H1 (cell line): ENCODE measurements around the gene TMCO1. TPM values are rescaled to one million over a fixed set of nuclear protein-coding genes. Genes with fewer than 3 reads are reported as not detected.

Experiments used
- CTCF ChIA-PET: fragments of 300-600 bp; sonication (Branson Sonifier 250); formaldehyde crosslinking; loops from one replicate; lab custom pipeline; 2021; ENCODE audit not compliant: partially characterized antibody; lab: Charles Lee
- POLR2A ChIA-PET: fragments of 300-600 bp; sonication (Branson Sonifier 250); formaldehyde crosslinking; loops from one replicate; lab custom pipeline; 2021; ENCODE audit warnings: inconsistent platforms; ENCODE audit not compliant: partially characterized antibody; lab: Charles Lee
- DNase-seq, 2 experiments: peaks; one replicate each; pipeline versions ENCODE4 v3.0.0 to v3.0.0-alpha.2; 2010 to 2022; ENCODE audit warnings: low spot score in 2 of 2, low read depth in 1 of 2, mixed read lengths in 1 of 2
- FAIRE-seq: peaks from 2 replicates; lab custom pipeline; 2011; peaks lifted over from hg19 to GRCh38; lab: Jason Lieb, UNC
- H2AFZ ChIP-seq: 2 replicates; pipeline ENCODE4 v1.8.1; 2012; ENCODE audit warnings: low read length, inconsistent platforms
- H2AK5ac ChIP-seq: 2 replicates; pipeline ENCODE4 v1.6.1; 2013; ENCODE audit warnings: low read depth, low read length
- H2BK120ac ChIP-seq: replicated peaks from 2 replicates; pipeline ENCODE3; 2013; ENCODE audit warnings: low read depth, low read length, inconsistent platforms
- H2BK12ac ChIP-seq: 2 replicates; pipeline ENCODE4 v1.6.1; 2013; ENCODE audit warnings: low read depth, low read length
- H2BK15ac ChIP-seq: 2 replicates; pipeline ENCODE4 v1.6.1; 2013; ENCODE audit warnings: low read length
- H2BK20ac ChIP-seq: 2 replicates; pipeline ENCODE4 v1.6.1; 2013; ENCODE audit warnings: low read length
- H2BK5ac ChIP-seq: 2 replicates; pipeline ENCODE4 v1.6.1; 2013; ENCODE audit warnings: low read depth, low read length
- H3K14ac ChIP-seq: 2 replicates; pipeline ENCODE4 v1.6.1; 2013; ENCODE audit warnings: inconsistent platforms; ENCODE audit not compliant: insufficient read length
- H3K18ac ChIP-seq: 2 replicates; pipeline ENCODE4 v1.6.1; 2013; ENCODE audit warnings: low read length; ENCODE audit errors: extremely low read depth
- H3K23ac ChIP-seq: 2 replicates; pipeline ENCODE4 v1.6.1; 2013; ENCODE audit warnings: inconsistent platforms; ENCODE audit not compliant: insufficient read length
- H3K23me2 ChIP-seq: 2 replicates; pipeline ENCODE4 v1.6.1; 2013; ENCODE audit warnings: low read depth, low read length
- H3K27ac ChIP-seq: 2 replicates; pipeline ENCODE4 v1.6.1; 2011; ENCODE audit warnings: low read depth, low read length, inconsistent platforms
- H3K27me3 ChIP-seq, 4 experiments: replicated peaks in 1 of 4; 1 replicate in 1 of 4; 2 replicates in 3 of 4; pipeline versions ENCODE4 v1.6.1 to v1.8.1; 2011 to 2013; ENCODE audit warnings: low read length in 3 of 4, mild to moderate bottlenecking in 3 of 4, inconsistent platforms in 2 of 4, mixed read lengths in 2 of 4, moderate library complexity in 1 of 4; ENCODE audit not compliant: control insufficient read depth in 3 of 4, insufficient read depth in 3 of 4; ENCODE audit errors: extremely low read depth in 1 of 4
- H3K36me3 ChIP-seq, 4 experiments: 2 replicates each; pipeline versions ENCODE4 v1.6.1 to v1.8.1; 2011 to 2013; ENCODE audit warnings: mild to moderate bottlenecking in 4 of 4, low read length in 3 of 4, moderate library complexity in 2 of 4, control low read depth in 1 of 4, inconsistent platforms in 1 of 4; ENCODE audit not compliant: insufficient read depth in 4 of 4, control insufficient read depth in 2 of 4
- H3K4ac ChIP-seq: replicated peaks from 2 replicates; pipeline ENCODE3; 2013; ENCODE audit warnings: low read length, low read depth, mixed read lengths, inconsistent platforms; ENCODE audit not compliant: insufficient read length
- H3K4me1 ChIP-seq, 4 experiments: replicated peaks in 1 of 4; 1 replicate in 1 of 4; 2 replicates in 3 of 4; pipeline versions ENCODE4 v1.6.1 to v1.8.1; 2011 to 2013; ENCODE audit warnings: low read length in 3 of 4, inconsistent platforms in 2 of 4, mixed read lengths in 1 of 4; ENCODE audit not compliant: insufficient read depth in 4 of 4, control insufficient read depth in 3 of 4
- H3K4me2 ChIP-seq, 2 experiments: 2 replicates each; pipeline versions ENCODE4 v1.6.1 to v1.8.1; 2011 to 2013; ENCODE audit warnings: low read depth in 2 of 2, low read length in 2 of 2, control low read depth in 1 of 2, inconsistent platforms in 1 of 2, mild to moderate bottlenecking in 1 of 2; ENCODE audit not compliant: insufficient read depth in 1 of 2
- H3K4me3 ChIP-seq, 4 experiments: fragments of 200-600, 300-600 bp in 1 of 4; sonication (generic), shearing (Covaris generic), sonication (Bioruptor Twin) in 1 of 4; 2 replicates each; pipeline versions ENCODE4 v1.5.1 to v1.8.1; 2011 to 2016; ENCODE audit warnings: low read length in 4 of 4, low read depth in 3 of 4, control low read depth in 2 of 4, inconsistent platforms in 2 of 4, mild to moderate bottlenecking in 2 of 4, mixed read lengths in 1 of 4, moderate library complexity in 1 of 4; ENCODE audit not compliant: insufficient read depth in 2 of 4; ENCODE audit errors: extremely low read depth in 1 of 4
- H3K56ac ChIP-seq: replicated peaks from 2 replicates; pipeline ENCODE3; 2013; ENCODE audit warnings: low read depth, mild to moderate bottlenecking, mixed read lengths, low read length, inconsistent platforms; ENCODE audit not compliant: insufficient read length
- H3K79me1 ChIP-seq: 2 replicates; pipeline ENCODE4 v1.6.1; 2013; ENCODE audit warnings: low read depth, low read length, control low read depth
- H3K79me2 ChIP-seq, 2 experiments: 2 replicates each; pipeline versions ENCODE4 v1.6.1 to v1.8.1; 2012 to 2013; ENCODE audit warnings: low read length in 2 of 2, mild to moderate bottlenecking in 2 of 2, inconsistent platforms in 1 of 2; ENCODE audit not compliant: insufficient read depth in 2 of 2, control insufficient read depth in 1 of 2
- H3K9ac ChIP-seq, 4 experiments: replicated peaks in 1 of 4; 1 replicate in 1 of 4; 2 replicates in 3 of 4; pipeline versions ENCODE4 v1.6.1 to v1.8.1; 2011 to 2013; ENCODE audit warnings: low read depth in 3 of 4, low read length in 3 of 4, control low read depth in 2 of 4, mild to moderate bottlenecking in 2 of 4, moderate library complexity in 2 of 4, inconsistent platforms in 1 of 4; ENCODE audit errors: extremely low read depth in 1 of 4
- H3K9me3 ChIP-seq, 2 experiments: 2 replicates each; pipeline versions ENCODE4 v1.6.1 to v1.8.1; 2012 to 2013; ENCODE audit warnings: mild to moderate bottlenecking in 2 of 2, moderate library complexity in 2 of 2, control low read depth in 1 of 2, inconsistent platforms in 1 of 2, low read depth in 1 of 2, low read length in 1 of 2, mixed read lengths in 1 of 2; ENCODE audit not compliant: insufficient read depth in 2 of 2
- H4K20me1 ChIP-seq, 2 experiments: replicated peaks in 1 of 2; 2 replicates each; pipeline versions ENCODE3 to v1.8.1; 2011 to 2013; ENCODE audit warnings: inconsistent platforms in 2 of 2, low read length in 2 of 2, mild to moderate bottlenecking in 1 of 2; ENCODE audit not compliant: insufficient read depth in 2 of 2, control insufficient read depth in 1 of 2
- H4K5ac ChIP-seq: 2 replicates; pipeline ENCODE4 v1.6.1; 2013; ENCODE audit warnings: low read length, low read depth, mixed read lengths, inconsistent platforms; ENCODE audit not compliant: insufficient read length
- H4K8ac ChIP-seq: 2 replicates; pipeline ENCODE4 v1.8.0; 2013; ENCODE audit warnings: mild to moderate bottlenecking, moderate library complexity, low read length, inconsistent platforms; ENCODE audit not compliant: insufficient read depth; ENCODE audit errors: extremely low read depth
- H4K91ac ChIP-seq: replicated peaks from 2 replicates; pipeline ENCODE3; 2013; ENCODE audit warnings: low read length, mixed read lengths, inconsistent platforms; ENCODE audit not compliant: insufficient read length
- CEBPB ChIP-seq: IDR thresholded peaks from 2 replicates; pipeline ENCODE4 v1.6.1; 2012; ENCODE audit warnings: low read depth, low read length
- KDM1A ChIP-seq: fragments of 200-600, 300-600 bp; sonication (generic); IDR thresholded peaks from 2 replicates; pipeline ENCODE4 v1.7.1; 2016; ENCODE audit warnings: mild to moderate bottlenecking, low read length, borderline replicate concordance
- NANOG ChIP-seq: IDR thresholded peaks from 2 replicates; pipeline ENCODE4 v1.6.1; 2011; ENCODE audit warnings: low read length, low read depth, mild to moderate bottlenecking, inconsistent platforms; ENCODE audit not compliant: insufficient read depth, poor library complexity, severe bottlenecking
- RXRA ChIP-seq: IDR thresholded peaks from 2 replicates; pipeline ENCODE4 v1.6.1; 2011; ENCODE audit warnings: low read depth, mild to moderate bottlenecking, low read length, moderate library complexity; ENCODE audit not compliant: insufficient read depth
- SIX5 ChIP-seq: IDR thresholded peaks from 2 replicates; pipeline ENCODE4 v1.6.1; 2011; ENCODE audit warnings: mild to moderate bottlenecking, low read depth, low read length
- SP1 ChIP-seq: IDR thresholded peaks from 2 replicates; pipeline ENCODE4 v1.6.1; 2011; ENCODE audit warnings: low read depth, low read length
- SP2 ChIP-seq: IDR thresholded peaks from 2 replicates; pipeline ENCODE4 v1.6.1; 2012; ENCODE audit warnings: mild to moderate bottlenecking, low read length, inconsistent platforms
- SUZ12 ChIP-seq: fragments of 200-600 bp; sonication (generic); IDR thresholded peaks from 2 replicates; pipeline ENCODE4 v1.6.1; 2012; ENCODE audit warnings: mild to moderate bottlenecking, inconsistent platforms, low read length, moderate library complexity, mixed read lengths
- WGBS, 2 experiments: shearing (Covaris generic) in 1 of 2; methylation state at CpG; one replicate each; pipeline versions ENCODE4 v1.1.6 to v1.1.7; 2013 to 2015; ENCODE audit warnings: low lambda C conversion rate in 2 of 2, mixed read lengths in 2 of 2, inconsistent platforms in 1 of 2, low coverage in 1 of 2, missing lambda C conversion rate in 1 of 2; ENCODE audit not compliant: insufficient replicate concordance in 2 of 2, insufficient coverage in 1 of 2, insufficient read length in 1 of 2; ENCODE audit errors: extremely low coverage in 1 of 2, missing lambda C conversion rate in 1 of 2; 5-methylcytosine and 5-hydroxymethylcytosine counted together
- polyA plus RNA-seq, 7 experiments: library from polyadenylated mRNA; depleted of rRNA in 3 of 7; stranded (reverse) in 5 of 7; unstranded in 2 of 7; fragments of >200 nt in 5 of 7; fragments of 200-250 nt in 2 of 7; gene quantifications; 1 replicate in 5 of 7; 2 replicates in 1 of 7; 4 replicates in 1 of 7; pipeline versions ENCODE4 v1.2.1 to v1.2.3, GENCODE V29; 2011 to 2013; ENCODE audit warnings: missing spikeins in 2 of 7, mixed read lengths in 2 of 7
- total RNA-seq: library from RNA; stranded (reverse); fragmentation: NEBNext Ultra II Directional; extraction: Animal tissue kit (Norgen Biotek cat#: 25700); gene quantifications from 2 replicates; pipeline ENCODE4 v1.2.1, GENCODE V29; 2021

Gene TMCO1
- total and polyA plus RNA-seq, 2 of the 8 experiments (the other 6 are each of a cell fraction or from before 2014, with no cell fraction given): 61.6 to 63.8 TPM

DNA sequence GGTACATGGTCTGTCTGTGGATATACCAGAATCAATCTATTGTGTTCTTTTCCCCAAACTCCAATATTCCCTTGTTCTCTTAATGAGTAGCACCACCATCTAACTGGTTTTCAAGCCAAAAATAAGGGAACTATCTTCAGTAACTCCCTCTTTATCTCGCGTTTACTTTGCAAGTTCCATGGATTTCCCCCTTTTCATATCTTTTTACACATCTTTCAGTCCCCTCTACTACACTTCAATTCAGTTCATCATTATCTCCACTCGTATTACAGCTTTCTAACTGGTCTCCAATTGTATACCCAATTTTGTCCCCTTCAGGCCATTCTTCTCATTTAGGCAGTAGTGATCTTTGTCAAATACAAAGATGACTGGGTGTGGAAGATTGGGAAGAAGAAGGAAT lies 4.1 kb upstream of the TMCO1 start:
- Histone ChIP-seq H3K4me1 (peaks cover 0 to 2% (median 0%) of the 10 kb centered on the region in 4 experiments; a peak in 1 of 7 replicates), H3K23ac (no peak overlapping the region), H2BK12ac (no peak overlapping the region), H3K4me2 (no peak overlapping the region), H3K9ac (no peak overlapping the region), H4K5ac (no peak overlapping the region), H2BK20ac (no peak overlapping the region), H2BK5ac (no peak overlapping the region), H4K20me1 (peaks cover 0 to 2% of the 10 kb centered on the region in 2 experiments), H3K18ac (no peak overlapping the region), H3K27me3 (no peaks in the 10 kb centered on the region), H3K14ac (no peak overlapping the region), H3K79me2 (peaks cover 0 to 8% of the 10 kb centered on the region in 2 experiments; a peak in 2 of 4 replicates), H3K56ac (no peak overlapping the region), H3K36me3 (peaks cover 0 to 5% (median 2%) of the 10 kb centered on the region in 4 experiments; a peak in 1 of 8 replicates), H4K91ac (no peak overlapping the region), H3K9me3 (no peaks in the 10 kb centered on the region), H2BK15ac (no peak overlapping the region), H3K23me2 (peaks cover 6% of the 10 kb centered on the region), H2BK120ac (no peak overlapping the region), H2AFZ (no peak overlapping the region), H4K8ac (no peak overlapping the region), H3K4me3 (no peak overlapping the region), H3K79me1 (no peaks in the 10 kb centered on the region; the same call in 1 of the 2 replicates), H3K4ac (no peak overlapping the region), H2AK5ac (no peak overlapping the region), H3K27ac (no peak overlapping the region)
- 93% methylated on average over 3 of the region's 3 CpGs; no CpG with 5 or more reads in 1 of the 2 experiments for WGBS, 2 experiments
- TF ChIP-seq NANOG: no peak
- TF ChIP-seq CEBPB: no peak
- no peak for TF ChIP-seq SUZ12
- no peak for TF ChIP-seq SP2
- no peak for TF ChIP-seq SIX5
- TF ChIP-seq RXRA: no peak
- TF ChIP-seq SP1: no peak
- TF ChIP-seq KDM1A: no peak
- FAIRE-seq (no peak), DNase-seq (no peak)
- ChIA-PET CTCF (no interaction called here), POLR2A (no interaction called here)
